22Rv1 (cell line): ENCODE measurements around the gene PLIN5.

ENCODE experiments used
- ZFX ChIP-seq: fragments of 450-650 bp; IDR thresholded peaks from 2 replicates; pipeline ENCODE4 v1.6.1; 2017; ENCODE audit warnings: antibody characterized with exemption, borderline replicate concordance
- TF ChIP-seq, protein P1 (sequence below): fragments of 450-650 bp; IDR thresholded peaks from 2 replicates; pipeline ENCODE4 v1.5.1; 2017; ENCODE audit warnings: mild to moderate bottlenecking

DNA sequence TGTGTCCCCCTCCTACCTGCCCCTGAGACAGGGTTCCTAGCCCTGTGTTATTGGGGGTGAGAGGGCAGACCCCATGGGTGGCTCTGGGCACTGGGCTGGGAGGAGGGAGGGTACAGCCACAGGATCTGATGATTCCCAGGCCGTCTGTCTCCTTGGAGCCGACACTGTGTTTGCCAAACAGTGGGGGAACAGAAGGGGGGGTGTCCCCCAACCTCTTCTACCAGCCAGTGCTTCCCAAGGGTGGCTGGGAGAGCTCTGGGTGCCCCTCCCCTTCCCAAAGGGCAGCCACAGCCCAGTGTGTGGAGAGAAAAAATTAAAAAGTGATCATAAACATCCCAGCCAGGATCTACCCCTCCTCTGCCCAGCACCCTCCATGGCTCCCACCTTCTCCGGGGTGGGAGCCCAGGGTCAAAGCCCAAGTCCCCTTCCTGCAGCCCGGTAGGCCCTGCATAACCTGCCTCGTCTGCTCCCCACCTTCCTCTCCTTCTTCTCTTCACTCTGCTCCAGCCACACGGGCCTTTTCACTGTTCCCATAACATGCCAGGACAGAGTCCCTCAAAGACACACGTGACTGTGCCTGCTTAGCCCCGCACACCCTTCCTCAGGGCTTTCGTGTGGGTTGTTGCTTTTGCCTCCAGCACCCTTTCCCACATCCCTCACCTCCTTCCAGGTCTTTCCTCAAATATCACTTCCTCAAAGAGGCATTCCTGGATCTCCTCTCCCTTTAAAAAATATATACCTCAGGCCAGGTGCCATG lies 15.3 kb downstream of the PLIN5 start:
- TF ChIP-seq, protein P1, sequence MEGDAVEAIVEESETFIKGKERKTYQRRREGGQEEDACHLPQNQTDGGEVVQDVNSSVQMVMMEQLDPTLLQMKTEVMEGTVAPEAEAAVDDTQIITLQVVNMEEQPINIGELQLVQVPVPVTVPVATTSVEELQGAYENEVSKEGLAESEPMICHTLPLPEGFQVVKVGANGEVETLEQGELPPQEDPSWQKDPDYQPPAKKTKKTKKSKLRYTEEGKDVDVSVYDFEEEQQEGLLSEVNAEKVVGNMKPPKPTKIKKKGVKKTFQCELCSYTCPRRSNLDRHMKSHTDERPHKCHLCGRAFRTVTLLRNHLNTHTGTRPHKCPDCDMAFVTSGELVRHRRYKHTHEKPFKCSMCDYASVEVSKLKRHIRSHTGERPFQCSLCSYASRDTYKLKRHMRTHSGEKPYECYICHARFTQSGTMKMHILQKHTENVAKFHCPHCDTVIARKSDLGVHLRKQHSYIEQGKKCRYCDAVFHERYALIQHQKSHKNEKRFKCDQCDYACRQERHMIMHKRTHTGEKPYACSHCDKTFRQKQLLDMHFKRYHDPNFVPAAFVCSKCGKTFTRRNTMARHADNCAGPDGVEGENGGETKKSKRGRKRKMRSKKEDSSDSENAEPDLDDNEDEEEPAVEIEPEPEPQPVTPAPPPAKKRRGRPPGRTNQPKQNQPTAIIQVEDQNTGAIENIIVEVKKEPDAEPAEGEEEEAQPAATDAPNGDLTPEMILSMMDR, result no peak
- no peak for TF ChIP-seq ZFX
